H1 (cell line): ENCODE results near the gene ZDHHC16. TPM values are rescaled to one million over a fixed set of nuclear protein-coding genes. Genes with fewer than 3 reads are reported as not detected.

Experiments
- CTCF ChIA-PET: fragments of 300-600 bp; sonication (Branson Sonifier 250); formaldehyde crosslinking; loops from one replicate; lab custom pipeline; 2021; ENCODE audit not compliant: partially characterized antibody; lab: Charles Lee
- POLR2A ChIA-PET: fragments of 300-600 bp; sonication (Branson Sonifier 250); formaldehyde crosslinking; loops from one replicate; lab custom pipeline; 2021; ENCODE audit warnings: inconsistent platforms; ENCODE audit not compliant: partially characterized antibody; lab: Charles Lee
- DNase-seq, 2 experiments: peaks; one replicate each; pipeline versions ENCODE4 v3.0.0 to v3.0.0-alpha.2; 2010 to 2022; ENCODE audit warnings: low spot score in 2 of 2, low read depth in 1 of 2, mixed read lengths in 1 of 2
- FAIRE-seq: peaks from 2 replicates; lab custom pipeline; 2011; peaks lifted over from hg19 to GRCh38; lab: Jason Lieb, UNC
- H2AFZ ChIP-seq: 2 replicates; pipeline ENCODE4 v1.8.1; 2012; ENCODE audit warnings: low read length, inconsistent platforms
- H2AK5ac ChIP-seq: 2 replicates; pipeline ENCODE4 v1.6.1; 2013; ENCODE audit warnings: low read depth, low read length
- H2BK120ac ChIP-seq: replicated peaks from 2 replicates; pipeline ENCODE3; 2013; ENCODE audit warnings: low read depth, low read length, inconsistent platforms
- H2BK12ac ChIP-seq: 2 replicates; pipeline ENCODE4 v1.6.1; 2013; ENCODE audit warnings: low read depth, low read length
- H2BK15ac ChIP-seq: 2 replicates; pipeline ENCODE4 v1.6.1; 2013; ENCODE audit warnings: low read length
- H2BK20ac ChIP-seq: 2 replicates; pipeline ENCODE4 v1.6.1; 2013; ENCODE audit warnings: low read length
- H2BK5ac ChIP-seq: 2 replicates; pipeline ENCODE4 v1.6.1; 2013; ENCODE audit warnings: low read depth, low read length
- H3K14ac ChIP-seq: 2 replicates; pipeline ENCODE4 v1.6.1; 2013; ENCODE audit warnings: inconsistent platforms; ENCODE audit not compliant: insufficient read length
- H3K18ac ChIP-seq: 2 replicates; pipeline ENCODE4 v1.6.1; 2013; ENCODE audit warnings: low read length; ENCODE audit errors: extremely low read depth
- H3K23ac ChIP-seq: 2 replicates; pipeline ENCODE4 v1.6.1; 2013; ENCODE audit warnings: inconsistent platforms; ENCODE audit not compliant: insufficient read length
- H3K23me2 ChIP-seq: 2 replicates; pipeline ENCODE4 v1.6.1; 2013; ENCODE audit warnings: low read depth, low read length
- H3K27ac ChIP-seq: 2 replicates; pipeline ENCODE4 v1.6.1; 2011; ENCODE audit warnings: low read depth, low read length, inconsistent platforms
- H3K27me3 ChIP-seq, 4 experiments: replicated peaks in 1 of 4; 1 replicate in 1 of 4; 2 replicates in 3 of 4; pipeline versions ENCODE4 v1.6.1 to v1.8.1; 2011 to 2013; ENCODE audit warnings: low read length in 3 of 4, mild to moderate bottlenecking in 3 of 4, inconsistent platforms in 2 of 4, mixed read lengths in 2 of 4, moderate library complexity in 1 of 4; ENCODE audit not compliant: control insufficient read depth in 3 of 4, insufficient read depth in 3 of 4; ENCODE audit errors: extremely low read depth in 1 of 4
- H3K36me3 ChIP-seq, 4 experiments: 2 replicates each; pipeline versions ENCODE4 v1.6.1 to v1.8.1; 2011 to 2013; ENCODE audit warnings: mild to moderate bottlenecking in 4 of 4, low read length in 3 of 4, moderate library complexity in 2 of 4, control low read depth in 1 of 4, inconsistent platforms in 1 of 4; ENCODE audit not compliant: insufficient read depth in 4 of 4, control insufficient read depth in 2 of 4
- H3K4ac ChIP-seq: replicated peaks from 2 replicates; pipeline ENCODE3; 2013; ENCODE audit warnings: low read length, low read depth, mixed read lengths, inconsistent platforms; ENCODE audit not compliant: insufficient read length
- H3K4me1 ChIP-seq, 4 experiments: replicated peaks in 1 of 4; 1 replicate in 1 of 4; 2 replicates in 3 of 4; pipeline versions ENCODE4 v1.6.1 to v1.8.1; 2011 to 2013; ENCODE audit warnings: low read length in 3 of 4, inconsistent platforms in 2 of 4, mixed read lengths in 1 of 4; ENCODE audit not compliant: insufficient read depth in 4 of 4, control insufficient read depth in 3 of 4
- H3K4me2 ChIP-seq, 2 experiments: 2 replicates each; pipeline versions ENCODE4 v1.6.1 to v1.8.1; 2011 to 2013; ENCODE audit warnings: low read depth in 2 of 2, low read length in 2 of 2, control low read depth in 1 of 2, inconsistent platforms in 1 of 2, mild to moderate bottlenecking in 1 of 2; ENCODE audit not compliant: insufficient read depth in 1 of 2
- H3K4me3 ChIP-seq, 4 experiments: fragments of 200-600, 300-600 bp in 1 of 4; sonication (generic), shearing (Covaris generic), sonication (Bioruptor Twin) in 1 of 4; 2 replicates each; pipeline versions ENCODE4 v1.5.1 to v1.8.1; 2011 to 2016; ENCODE audit warnings: low read length in 4 of 4, low read depth in 3 of 4, control low read depth in 2 of 4, inconsistent platforms in 2 of 4, mild to moderate bottlenecking in 2 of 4, mixed read lengths in 1 of 4, moderate library complexity in 1 of 4; ENCODE audit not compliant: insufficient read depth in 2 of 4; ENCODE audit errors: extremely low read depth in 1 of 4
- H3K56ac ChIP-seq: replicated peaks from 2 replicates; pipeline ENCODE3; 2013; ENCODE audit warnings: low read depth, mild to moderate bottlenecking, mixed read lengths, low read length, inconsistent platforms; ENCODE audit not compliant: insufficient read length
- H3K79me1 ChIP-seq: 2 replicates; pipeline ENCODE4 v1.6.1; 2013; ENCODE audit warnings: low read depth, low read length, control low read depth
- H3K79me2 ChIP-seq, 2 experiments: 2 replicates each; pipeline versions ENCODE4 v1.6.1 to v1.8.1; 2012 to 2013; ENCODE audit warnings: low read length in 2 of 2, mild to moderate bottlenecking in 2 of 2, inconsistent platforms in 1 of 2; ENCODE audit not compliant: insufficient read depth in 2 of 2, control insufficient read depth in 1 of 2
- H3K9ac ChIP-seq, 4 experiments: replicated peaks in 1 of 4; 1 replicate in 1 of 4; 2 replicates in 3 of 4; pipeline versions ENCODE4 v1.6.1 to v1.8.1; 2011 to 2013; ENCODE audit warnings: low read depth in 3 of 4, low read length in 3 of 4, control low read depth in 2 of 4, mild to moderate bottlenecking in 2 of 4, moderate library complexity in 2 of 4, inconsistent platforms in 1 of 4; ENCODE audit errors: extremely low read depth in 1 of 4
- H3K9me3 ChIP-seq, 2 experiments: 2 replicates each; pipeline versions ENCODE4 v1.6.1 to v1.8.1; 2012 to 2013; ENCODE audit warnings: mild to moderate bottlenecking in 2 of 2, moderate library complexity in 2 of 2, control low read depth in 1 of 2, inconsistent platforms in 1 of 2, low read depth in 1 of 2, low read length in 1 of 2, mixed read lengths in 1 of 2; ENCODE audit not compliant: insufficient read depth in 2 of 2
- H4K20me1 ChIP-seq, 2 experiments: replicated peaks in 1 of 2; 2 replicates each; pipeline versions ENCODE3 to v1.8.1; 2011 to 2013; ENCODE audit warnings: inconsistent platforms in 2 of 2, low read length in 2 of 2, mild to moderate bottlenecking in 1 of 2; ENCODE audit not compliant: insufficient read depth in 2 of 2, control insufficient read depth in 1 of 2
- H4K5ac ChIP-seq: 2 replicates; pipeline ENCODE4 v1.6.1; 2013; ENCODE audit warnings: low read length, low read depth, mixed read lengths, inconsistent platforms; ENCODE audit not compliant: insufficient read length
- H4K8ac ChIP-seq: 2 replicates; pipeline ENCODE4 v1.8.0; 2013; ENCODE audit warnings: mild to moderate bottlenecking, moderate library complexity, low read length, inconsistent platforms; ENCODE audit not compliant: insufficient read depth; ENCODE audit errors: extremely low read depth
- H4K91ac ChIP-seq: replicated peaks from 2 replicates; pipeline ENCODE3; 2013; ENCODE audit warnings: low read length, mixed read lengths, inconsistent platforms; ENCODE audit not compliant: insufficient read length
- CEBPB ChIP-seq: IDR thresholded peaks from 2 replicates; pipeline ENCODE4 v1.6.1; 2012; ENCODE audit warnings: low read depth, low read length
- CREB1 ChIP-seq: IDR thresholded peaks from 2 replicates; pipeline ENCODE4 v1.6.1; 2012; ENCODE audit warnings: inconsistent platforms
- KDM1A ChIP-seq: fragments of 200-600, 300-600 bp; sonication (generic); IDR thresholded peaks from 2 replicates; pipeline ENCODE4 v1.7.1; 2016; ENCODE audit warnings: mild to moderate bottlenecking, low read length, borderline replicate concordance
- POLR2A ChIP-seq, 2 experiments: IDR thresholded peaks; 1 replicate in 1 of 2; 2 replicates in 1 of 2; pipeline ENCODE4 v1.6.1; 2011; ENCODE audit warnings: low read depth in 2 of 2, low read length in 2 of 2, mild to moderate bottlenecking in 2 of 2; ENCODE audit errors: control extremely low read depth in 1 of 2
- POLR2AphosphoS5 ChIP-seq: IDR thresholded peaks from 2 replicates; pipeline ENCODE4 v1.6.1; 2011; ENCODE audit warnings: low read depth, low read length
- RBBP5 ChIP-seq: IDR thresholded peaks from 2 replicates; pipeline ENCODE4 v1.7.1; 2012; ENCODE audit warnings: low read depth, mild to moderate bottlenecking, inconsistent platforms, low read length, moderate library complexity, borderline replicate concordance
- SAP30 ChIP-seq: fragments of 300-600 bp; sonication (generic); IDR thresholded peaks from 2 replicates; pipeline ENCODE4 v1.7.1; 2012; ENCODE audit warnings: low read length, moderate library complexity, mild to moderate bottlenecking, inconsistent platforms; ENCODE audit not compliant: insufficient read depth, insufficient replicate concordance
- SIN3A ChIP-seq, 2 experiments: IDR thresholded peaks in 1 of 2; conservative IDR thresholded peaks in 1 of 2; 2 replicates each; pipeline ENCODE4 v1.6.1; 2011 to 2012; ENCODE audit warnings: low read length in 2 of 2, improper control_type of control experiment in 1 of 2, low read depth in 1 of 2, mild to moderate bottlenecking in 1 of 2
- WGBS, 2 experiments: shearing (Covaris generic) in 1 of 2; methylation state at CpG; one replicate each; pipeline versions ENCODE4 v1.1.6 to v1.1.7; 2013 to 2015; ENCODE audit warnings: low lambda C conversion rate in 2 of 2, mixed read lengths in 2 of 2, inconsistent platforms in 1 of 2, low coverage in 1 of 2, missing lambda C conversion rate in 1 of 2; ENCODE audit not compliant: insufficient replicate concordance in 2 of 2, insufficient coverage in 1 of 2, insufficient read length in 1 of 2; ENCODE audit errors: extremely low coverage in 1 of 2, missing lambda C conversion rate in 1 of 2; 5-methylcytosine and 5-hydroxymethylcytosine counted together
- polyA plus RNA-seq, 7 experiments: library from polyadenylated mRNA; depleted of rRNA in 3 of 7; stranded (reverse) in 5 of 7; unstranded in 2 of 7; fragments of >200 nt in 5 of 7; fragments of 200-250 nt in 2 of 7; gene quantifications; 1 replicate in 5 of 7; 2 replicates in 1 of 7; 4 replicates in 1 of 7; pipeline versions ENCODE4 v1.2.1 to v1.2.3, GENCODE V29; 2011 to 2013; ENCODE audit warnings: missing spikeins in 2 of 7, mixed read lengths in 2 of 7
- total RNA-seq: library from RNA; stranded (reverse); fragmentation: NEBNext Ultra II Directional; extraction: Animal tissue kit (Norgen Biotek cat#: 25700); gene quantifications from 2 replicates; pipeline ENCODE4 v1.2.1, GENCODE V29; 2021
- TF ChIP-seq, protein P1 (sequence below): IDR thresholded peaks from 2 replicates; pipeline ENCODE4 v1.6.1; 2012; ENCODE audit warnings: inconsistent platforms
- TF ChIP-seq, protein P2 (sequence below): IDR thresholded peaks from 2 replicates; pipeline ENCODE4 v1.6.1; 2011; ENCODE audit warnings: low read length, improper control_type of control experiment

Gene ZDHHC16
- total and polyA plus RNA-seq, 2 of the 8 experiments (the other 6 are each of a cell fraction or from before 2014, with no cell fraction given), result 45.9 to 108 TPM

DNA sequence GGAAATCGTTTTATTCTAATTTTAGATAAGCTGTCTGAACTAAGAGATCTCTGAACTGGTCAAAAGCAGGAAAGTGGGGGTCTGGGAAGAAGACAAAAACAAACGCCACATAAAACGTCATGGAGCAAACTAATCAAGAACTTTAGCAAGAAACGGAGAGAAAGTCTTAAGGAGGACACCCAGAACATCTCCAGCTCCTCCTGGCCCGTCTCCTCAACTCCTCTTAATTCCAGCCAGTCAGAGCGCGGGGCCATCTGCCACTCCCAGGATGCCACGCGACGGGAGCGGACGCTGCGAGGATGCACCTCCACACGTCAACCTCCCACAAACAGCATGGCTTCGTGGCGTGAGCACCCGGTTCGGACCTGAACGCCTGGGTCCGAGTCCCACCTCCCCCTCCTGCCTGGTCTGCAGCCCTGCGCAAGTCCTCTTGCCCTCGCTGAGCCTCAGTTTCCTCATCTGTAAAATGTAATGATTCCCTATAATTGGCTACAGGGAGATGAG lies 51.6 kb downstream of the ZDHHC16 start:
- no peak overlapping the region for H3K23ac ChIP-seq
- peak in 1 of 2 experiments; percentile 73 for DNase-seq
- peak overlapping the region; percentile 62; the same call in 1 of the 2 replicates for H2BK12ac ChIP-seq
- peaks cover 19 to 74% of the 10 kb centered on the region in 2 experiments for H3K79me2 ChIP-seq
- H3K14ac ChIP-seq, result no peak overlapping the region
- peak overlapping the region; percentile 74; the same call in 1 of the 2 replicates for H3K27ac ChIP-seq
- H3K56ac ChIP-seq, result peak overlapping the region; percentile 62
- H4K91ac ChIP-seq, result no peak overlapping the region
- H3K79me1 ChIP-seq, result peaks cover 14% of the 10 kb centered on the region
- WGBS, 2 experiments, result 2% methylated on average over 22 of the region's 22 CpGs; no CpG with 5 or more reads in 1 of the 2 experiments
- H3K4me1 ChIP-seq, result peaks cover 6 to 14% (median 11%) of the 10 kb centered on the region in 4 experiments; a peak in 6 of 7 replicates
- FAIRE-seq, result peak; percentile 19
- H2BK15ac ChIP-seq, result peak overlapping the region; percentile 85; the same call in 1 of the 2 replicates
- H3K9me3 ChIP-seq, result no peaks in the 10 kb centered on the region
- H3K36me3 ChIP-seq, result no peaks in the 10 kb centered on the region; a peak in 1 of 8 replicates
- peaks cover 10 to 30% of the 10 kb centered on the region in 2 experiments for H4K20me1 ChIP-seq
- no peak overlapping the region for H3K4ac ChIP-seq
- H2BK5ac ChIP-seq, result peak overlapping the region; percentile 89; the same call in 1 of the 2 replicates
- peak overlapping the region; percentile 97 for H3K18ac ChIP-seq
- peak overlapping the region; percentile 51 to 79 (median 66) for H3K9ac ChIP-seq
- POLR2A ChIA-PET, result interaction anchor here (0.7 to 1.4 kb wide), 10 partner anchors 15 to 55 kb away, joined by 3 to 6 read pairs (median 3); no protein-coding TSS in a partner anchor
- peaks cover 0 to 16% (median 13%) of the 10 kb centered on the region in 4 experiments; a peak in 5 of 7 replicates for H3K27me3 ChIP-seq
- H2AK5ac ChIP-seq, result peak overlapping the region; percentile 32; the same call in 1 of the 2 replicates
- H4K8ac ChIP-seq, result no peak overlapping the region
- H3K4me3 ChIP-seq, result peak overlapping the region; percentile 83 to 92 (median 89)
- H4K5ac ChIP-seq, result peak overlapping the region; percentile 45
- peak overlapping the region; percentile 78 to 98 for H3K4me2 ChIP-seq
- H2BK20ac ChIP-seq, result no peak overlapping the region
- 0 out of 2 replicates have a peak overlapping the region, but pooled peaks have one; percentile 6 for H2AFZ ChIP-seq
- CTCF ChIA-PET, result interaction anchor here (0.5 to 0.8 kb wide), 2 partner anchors 17 to 154 kb away, joined by 4 to 6 read pairs; no protein-coding TSS in a partner anchor
- H3K23me2 ChIP-seq, result peaks cover 15% of the 10 kb centered on the region
- no peak overlapping the region for H2BK120ac ChIP-seq
- peak; percentile 9 to 82; a peak in 2 of 4 replicates for TF ChIP-seq SIN3A (conservative IDR thresholded peaks at IDR 0.05 in 1 of 2, IDR thresholded peaks at IDR 0.05 in 1 of 2; ENCODE audit: low read depth in 1 of 2, low read length in 2 of 2)
- TF ChIP-seq KDM1A, result peak; percentile 62; the same call in 1 of the 2 replicates
- TF ChIP-seq POLR2AphosphoS5, result peak; percentile 75; the same call in 1 of the 2 replicates
- peak; percentile 19; the same call in 1 of the 2 replicates for TF ChIP-seq CREB1
- TF ChIP-seq, protein P1, sequence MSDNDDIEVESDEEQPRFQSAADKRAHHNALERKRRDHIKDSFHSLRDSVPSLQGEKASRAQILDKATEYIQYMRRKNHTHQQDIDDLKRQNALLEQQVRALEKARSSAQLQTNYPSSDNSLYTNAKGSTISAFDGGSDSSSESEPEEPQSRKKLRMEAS, result peak; percentile 77
- 0 out of 2 replicates have a peak, but pooled peaks have one; percentile 31 for TF ChIP-seq RBBP5
- TF ChIP-seq, protein P2, sequence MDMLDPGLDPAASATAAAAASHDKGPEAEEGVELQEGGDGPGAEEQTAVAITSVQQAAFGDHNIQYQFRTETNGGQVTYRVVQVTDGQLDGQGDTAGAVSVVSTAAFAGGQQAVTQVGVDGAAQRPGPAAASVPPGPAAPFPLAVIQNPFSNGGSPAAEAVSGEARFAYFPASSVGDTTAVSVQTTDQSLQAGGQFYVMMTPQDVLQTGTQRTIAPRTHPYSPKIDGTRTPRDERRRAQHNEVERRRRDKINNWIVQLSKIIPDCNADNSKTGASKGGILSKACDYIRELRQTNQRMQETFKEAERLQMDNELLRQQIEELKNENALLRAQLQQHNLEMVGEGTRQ, result no peak
- TF ChIP-seq SAP30, result peak; percentile 84
- TF ChIP-seq CEBPB, result no peak
- peak; percentile 6 to 45; a peak in 2 of 3 replicates for TF ChIP-seq POLR2A (IDR thresholded peaks at IDR 0.05; ENCODE audit: control extremely low read depth in 1 of 2, low read depth in 2 of 2, low read length in 2 of 2)
